ENCODE results near the gene FHL5.

- no peak for TF ChIP-seq CTCF (IDR thresholded peaks at IDR 0.05)
- no peak for TF ChIP-seq EP300 (IDR thresholded peaks at IDR 0.05)
Measured at GRCh38 chr6:96532399-96532798, 30.5 kb upstream of the FHL5 start.

Measured in sigmoid colon (tissue), 4 donors.